GM19467 (cell line): Measurements from ENCODE around the gene PPP1R12B.
A peak's percentile ranks its signal among the peaks of the same experiment; 100 is the strongest.
"Not testable (repeated sequence)": the region's sequence is repeated elsewhere in the genome, so short reads cannot be mapped to it uniquely, and the experiment has no call there.

Experiments used
- ATAC-seq: cut with Tn5 transposase; IDR thresholded peaks from one replicate; pipeline ENCODE4 v1.9.1; 2021; ENCODE audit warnings: mild to moderate bottlenecking, moderate library complexity; ENCODE audit not compliant: unreplicated experiment

The PPP1R12B gene

DNA sequence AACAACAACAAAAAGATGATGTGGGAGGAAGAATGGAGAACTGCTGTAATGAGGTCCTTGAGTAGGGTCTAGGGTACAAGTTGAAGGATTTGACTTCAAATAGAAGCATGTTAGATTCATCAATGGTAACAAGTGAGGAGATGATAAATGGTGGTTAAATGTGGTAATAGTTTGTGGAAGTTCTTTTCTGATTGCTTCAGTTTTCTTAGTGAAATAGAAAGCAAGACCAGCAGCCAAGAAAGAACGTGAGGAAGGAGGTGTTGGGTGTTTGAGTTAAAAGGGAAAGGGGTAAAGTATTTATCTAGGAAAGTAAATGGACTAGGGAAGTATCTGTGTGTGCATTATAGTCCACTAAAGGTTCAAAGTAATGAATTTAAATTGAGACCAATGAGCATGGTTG is 177.6 kb downstream of the PPP1R12B start:
- not testable (repeated sequence) for ATAC-seq

DNA sequence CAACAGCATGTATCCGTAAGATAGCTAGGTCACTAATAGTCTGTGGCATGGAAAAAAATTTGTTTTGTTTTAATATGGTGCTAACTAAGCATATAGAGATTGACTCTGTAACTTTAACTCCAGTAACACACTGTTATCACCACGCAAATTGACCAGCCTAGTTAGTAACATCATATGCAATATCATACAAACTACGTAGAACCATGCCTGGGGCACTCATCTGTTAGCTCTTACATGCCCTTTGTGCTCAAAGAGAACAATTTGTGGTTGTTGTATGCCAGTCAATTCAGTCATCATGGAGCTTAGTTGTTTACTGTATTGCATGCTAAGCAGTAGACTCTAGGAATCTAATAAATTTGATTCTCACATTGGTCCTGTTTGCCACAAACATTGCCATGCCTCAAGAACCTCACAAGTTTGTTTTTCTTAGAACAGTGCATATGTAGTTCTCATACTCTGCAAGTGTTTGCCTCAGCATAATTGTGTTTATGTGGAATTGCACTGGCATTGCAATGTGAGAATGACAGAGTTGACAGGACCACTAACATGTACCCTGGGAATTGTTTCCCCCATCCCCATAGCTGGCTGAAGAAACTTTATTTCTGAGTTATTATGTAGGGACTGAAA is 179.7 kb downstream of the PPP1R12B start:
- not testable (repeated sequence) for ATAC-seq

DNA sequence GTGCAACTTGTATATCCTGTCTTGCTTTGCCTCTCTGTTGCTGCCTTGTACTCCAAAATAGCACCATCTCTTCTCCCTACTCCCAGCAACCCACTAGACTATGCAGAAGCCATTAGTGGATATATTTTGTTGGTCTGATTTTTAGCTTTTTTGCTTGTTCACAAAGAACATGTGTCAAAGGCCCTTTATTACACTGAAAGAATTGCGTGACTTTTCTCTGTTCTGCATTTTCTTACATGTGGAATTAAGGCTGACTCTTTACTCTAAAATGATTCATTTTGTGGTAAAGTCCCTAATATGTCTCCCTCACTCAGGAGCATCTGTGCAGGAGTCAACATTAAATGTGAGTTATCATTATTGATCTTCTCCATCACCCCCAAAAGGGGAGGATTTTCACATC is 182.2 kb downstream of the PPP1R12B start:
- not testable (repeated sequence) for ATAC-seq

DNA sequence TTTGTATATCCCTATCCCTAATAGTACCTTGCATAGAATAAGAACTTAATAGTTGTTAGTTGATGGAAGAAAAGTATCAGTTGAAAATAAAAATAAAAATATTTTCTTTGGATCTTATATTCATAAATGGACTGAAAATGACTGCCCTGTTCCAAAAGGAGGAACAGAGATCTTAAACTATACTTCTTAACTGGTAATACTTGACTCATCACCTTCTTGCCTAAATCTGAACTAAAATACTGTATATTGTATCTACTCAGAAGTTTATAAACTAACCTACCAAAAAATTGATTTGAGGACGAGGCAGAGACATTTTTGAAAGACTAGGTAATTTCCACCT is 182.9 kb downstream of the PPP1R12B start:
- ATAC-seq, result no peak

DNA sequence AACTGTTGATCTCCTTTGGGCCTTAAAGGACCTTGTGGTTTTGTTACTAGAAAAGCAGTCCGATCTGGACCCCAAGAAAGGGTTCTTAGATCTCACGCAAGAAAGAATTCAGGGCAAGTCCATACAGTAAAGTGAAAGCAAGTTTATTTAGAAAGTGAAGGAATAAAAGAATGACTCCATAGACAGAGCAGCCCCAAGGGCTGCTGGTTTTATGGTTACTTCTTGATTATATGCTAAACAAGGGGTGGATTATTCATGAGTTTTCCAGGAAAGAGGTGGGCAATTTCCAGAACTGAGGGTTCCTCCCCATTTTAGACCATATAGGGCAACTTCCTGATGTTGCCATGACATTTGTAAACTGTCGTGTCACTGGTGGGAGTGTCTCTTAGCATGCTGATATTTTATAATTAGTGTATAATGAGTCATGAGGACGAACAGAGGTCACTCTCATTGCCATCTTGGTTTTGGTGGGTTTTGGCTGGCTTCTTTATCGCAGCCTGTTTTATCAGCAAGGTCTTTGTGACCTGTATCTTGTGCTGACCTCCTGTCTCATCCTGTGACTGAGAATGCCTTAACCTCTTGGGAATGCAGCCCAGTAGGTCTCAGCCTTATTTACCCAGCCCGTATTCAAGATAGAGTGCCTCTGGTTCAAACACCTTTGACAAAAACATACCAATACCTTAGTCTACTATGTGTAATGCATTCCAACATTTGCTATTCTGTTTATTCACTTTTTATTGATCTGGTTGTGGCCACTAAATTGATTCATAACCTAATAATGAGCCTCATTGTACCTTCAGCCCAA is 183.5 kb downstream of the PPP1R12B start:
- not testable (repeated sequence) for ATAC-seq

DNA sequence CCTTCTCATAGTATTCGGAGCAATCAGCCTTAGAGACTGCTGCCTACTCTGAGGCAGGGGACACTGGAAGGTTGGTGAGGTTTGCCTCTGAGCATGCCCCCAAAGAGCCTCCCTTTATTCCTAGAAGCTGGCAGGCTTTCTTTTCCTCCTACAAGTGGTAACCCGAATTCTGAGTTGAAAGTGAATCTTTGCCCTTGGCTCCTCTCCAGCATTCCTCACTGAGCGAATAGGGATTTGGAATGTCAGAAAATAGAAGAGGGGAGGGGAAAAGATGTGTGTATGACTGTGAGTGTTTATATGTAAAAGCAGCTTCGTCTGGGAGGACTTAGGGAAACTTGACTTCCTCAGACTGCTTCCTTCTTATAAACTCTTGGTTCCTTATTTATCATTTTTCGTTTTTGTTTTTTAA is 190.7 kb downstream of the PPP1R12B start:
- not testable (repeated sequence) for ATAC-seq

DNA sequence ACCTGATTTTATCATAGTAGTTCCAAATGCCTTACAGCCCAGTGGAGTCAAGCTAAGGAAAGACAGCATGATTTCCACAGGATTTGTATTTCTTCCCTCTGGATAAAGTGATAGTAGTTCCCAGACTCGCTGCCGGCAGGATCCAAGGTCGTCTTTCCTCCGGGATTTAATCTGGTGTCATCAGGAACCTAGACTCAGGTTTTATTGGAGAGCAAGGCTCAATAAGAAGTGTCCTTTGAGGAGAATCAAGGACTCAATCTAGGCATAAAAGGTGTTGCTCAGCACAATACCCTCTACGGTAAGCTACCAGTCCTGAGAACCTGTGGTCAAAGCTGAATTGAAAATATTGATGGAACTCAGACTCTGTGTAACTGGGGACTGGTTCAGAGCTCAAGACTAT is 191.1 kb downstream of the PPP1R12B start:
- not testable (repeated sequence) for ATAC-seq

DNA sequence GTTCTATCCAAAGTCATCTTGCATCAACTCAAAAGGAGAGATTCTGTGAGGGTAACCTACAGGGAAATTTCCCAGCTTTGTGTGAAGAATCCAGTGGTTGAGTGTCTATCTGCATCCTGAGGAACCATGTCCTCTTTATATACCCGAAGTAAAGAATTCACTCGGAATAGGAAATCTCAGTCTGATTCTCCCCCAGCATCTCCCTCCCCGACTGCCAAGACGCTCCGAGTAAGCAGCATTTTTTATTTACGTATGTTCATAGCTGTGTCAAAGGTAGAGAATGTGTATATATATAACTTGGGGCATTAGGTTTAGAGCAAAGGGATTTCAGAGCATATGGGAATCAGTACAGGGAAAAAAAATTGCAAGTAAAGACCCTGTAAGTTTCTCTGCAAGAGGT is 191.5 kb downstream of the PPP1R12B start:
- ATAC-seq, result no peak

DNA sequence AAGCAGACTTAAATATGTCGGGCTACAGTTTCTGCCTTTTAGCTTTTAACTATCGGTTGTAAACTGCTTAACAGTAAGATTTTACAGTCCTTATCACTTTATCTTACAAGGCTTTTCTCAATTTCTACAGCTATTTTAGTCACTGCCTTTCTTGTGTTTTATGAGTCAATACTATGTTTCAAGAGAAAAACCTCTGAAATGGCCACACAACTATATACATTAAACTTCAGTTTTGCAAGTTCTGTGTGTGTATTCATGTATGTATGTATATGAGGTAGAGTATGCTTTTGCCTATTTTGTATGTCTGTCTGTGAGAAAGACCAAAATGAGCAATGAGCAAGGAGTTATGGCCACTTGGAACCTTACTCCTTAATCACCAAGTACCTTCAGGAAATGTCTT is 191.9 kb downstream of the PPP1R12B start:
- ATAC-seq, result no peak

DNA sequence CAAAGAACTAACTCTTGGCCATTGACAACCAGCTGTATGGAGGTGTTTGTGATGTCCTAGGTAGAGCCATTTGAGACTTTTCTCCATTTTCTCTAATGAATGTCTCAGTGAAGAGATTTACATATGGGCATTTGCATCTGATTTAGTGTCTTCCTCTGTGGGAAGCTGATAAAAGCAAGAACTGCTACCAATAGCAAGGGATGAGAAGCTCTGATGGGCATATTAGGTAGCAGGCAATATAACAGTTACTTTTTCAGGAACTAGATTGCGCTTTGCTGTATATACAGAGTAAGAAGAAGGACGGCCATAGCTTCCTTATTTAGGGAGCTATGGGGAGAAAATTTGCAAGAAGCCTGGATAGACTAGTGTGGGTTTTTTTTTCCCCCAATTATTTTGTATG is 192.4 kb downstream of the PPP1R12B start:
- not testable (repeated sequence) for ATAC-seq

DNA sequence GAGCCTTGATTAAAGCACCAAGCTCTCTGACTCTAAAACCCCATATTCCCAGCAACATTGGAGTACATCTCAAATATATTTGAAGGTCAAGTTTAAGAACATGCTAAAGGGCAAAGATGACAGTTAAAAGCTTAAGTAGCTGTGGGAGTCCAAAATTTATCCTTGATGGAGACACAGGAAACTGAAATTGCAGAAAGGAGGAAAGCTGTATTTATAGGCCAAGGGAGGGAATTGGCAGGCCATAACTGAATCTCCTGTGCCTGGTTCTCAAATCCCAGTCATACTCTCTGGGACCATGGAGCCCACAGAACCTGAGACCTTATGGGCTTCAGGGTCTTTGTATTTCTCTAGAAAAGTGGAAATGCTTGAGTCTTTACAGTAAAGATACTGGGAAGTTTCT is 193.9 kb downstream of the PPP1R12B start:
- ATAC-seq, result not testable (repeated sequence)

DNA sequence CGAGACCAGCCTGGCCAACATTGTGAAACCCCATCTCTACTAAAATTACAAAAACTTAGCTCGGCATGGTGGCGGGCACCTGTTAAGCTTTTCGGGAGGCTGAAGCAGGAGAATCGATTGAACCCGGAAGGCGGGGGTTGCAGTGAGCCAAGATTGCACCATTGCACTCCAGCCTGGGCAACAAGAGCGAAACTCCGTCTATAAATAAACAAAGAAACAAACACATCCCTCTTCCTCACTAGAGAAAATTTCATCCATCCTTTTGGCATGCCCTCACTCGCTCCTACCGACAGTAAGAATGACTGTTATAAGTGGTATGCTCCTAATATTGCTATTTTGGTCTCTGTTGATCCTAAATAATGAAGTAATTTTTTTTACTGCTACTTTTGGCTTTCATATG is 195.0 kb downstream of the PPP1R12B start:
- ATAC-seq, result not testable (repeated sequence)

DNA sequence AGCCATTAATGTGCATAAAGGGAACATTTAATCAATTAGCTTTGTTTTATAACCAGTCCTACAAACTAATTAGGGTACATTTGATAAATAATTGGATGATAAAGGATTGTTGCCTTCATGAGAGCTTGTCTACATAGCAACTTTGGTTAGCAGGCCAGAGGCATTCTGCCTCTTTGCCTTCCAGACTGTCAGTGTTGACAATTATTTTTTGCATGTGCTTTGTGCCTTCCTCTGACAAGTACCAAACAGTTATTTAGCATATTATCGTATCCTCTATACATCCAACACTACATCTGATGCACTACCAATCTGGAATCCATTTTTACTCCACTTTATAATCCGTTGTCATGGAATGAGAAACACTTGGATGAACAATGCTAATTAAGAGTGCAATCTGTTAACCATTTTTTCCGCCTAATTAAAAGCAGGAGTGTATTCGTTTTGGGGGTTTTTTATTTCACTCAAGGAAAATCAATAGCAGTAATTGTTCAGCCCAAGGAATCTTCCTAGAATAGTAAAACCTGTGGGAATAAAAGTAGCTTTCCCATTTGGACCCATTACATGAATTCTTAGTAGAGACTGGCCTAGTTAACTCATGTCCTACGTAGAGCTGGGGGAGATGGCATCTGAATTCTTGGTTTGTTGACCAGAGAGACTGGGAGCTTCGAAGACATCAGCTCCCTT is 196.4 kb downstream of the PPP1R12B start:
- ATAC-seq, result not testable (repeated sequence)

DNA sequence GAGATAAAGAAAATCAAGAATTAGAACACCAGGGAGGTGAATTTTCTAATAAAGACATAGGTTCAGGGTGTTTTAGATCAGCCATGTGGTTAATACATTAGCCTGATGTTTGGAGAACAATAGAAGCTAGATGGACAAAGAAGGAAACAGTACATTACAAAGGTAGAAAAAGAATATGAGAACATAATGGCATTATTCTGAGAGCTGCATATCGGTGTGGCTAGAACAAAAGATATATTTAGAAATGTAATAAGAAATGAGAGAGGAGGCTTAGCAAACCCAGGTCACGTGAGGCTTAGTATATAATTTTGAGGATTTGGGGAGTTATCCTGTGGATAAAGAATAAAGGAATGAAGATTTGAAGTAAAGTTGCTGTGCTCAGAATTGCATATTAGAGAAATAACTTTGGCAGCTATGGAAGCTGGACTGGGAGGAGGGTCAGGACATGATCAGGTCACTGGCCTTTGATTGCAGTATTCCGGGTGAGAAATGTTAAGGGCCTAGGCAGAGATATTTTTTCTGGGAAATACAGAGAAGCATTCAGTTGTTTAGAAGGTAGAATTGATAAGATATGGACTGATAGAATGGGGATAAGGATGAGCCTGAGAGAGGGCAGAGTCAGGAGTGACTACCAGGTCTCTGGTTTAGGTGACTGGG is 197.3 kb downstream of the PPP1R12B start:
- ATAC-seq, result not testable (repeated sequence)

DNA sequence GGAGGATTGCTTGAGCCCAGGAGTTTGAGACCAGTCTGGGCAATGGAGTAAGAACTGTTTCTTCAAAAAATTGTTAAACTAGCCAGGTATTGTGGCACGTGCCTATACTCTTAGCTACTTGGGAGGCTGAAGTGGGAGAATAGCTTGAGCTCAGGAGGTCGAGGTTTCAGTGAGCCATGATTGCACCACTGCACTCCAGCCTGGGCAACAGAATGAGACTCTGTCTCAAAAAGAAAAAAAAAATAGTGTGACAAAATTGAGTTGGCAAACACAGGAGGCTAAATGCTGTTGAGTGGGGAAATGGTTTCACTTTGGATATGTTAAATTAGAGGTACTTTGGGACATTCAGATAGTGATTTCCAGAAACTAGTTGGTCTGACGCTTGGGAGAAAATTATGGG is 197.9 kb downstream of the PPP1R12B start:
- ATAC-seq, result peak; percentile 12

DNA sequence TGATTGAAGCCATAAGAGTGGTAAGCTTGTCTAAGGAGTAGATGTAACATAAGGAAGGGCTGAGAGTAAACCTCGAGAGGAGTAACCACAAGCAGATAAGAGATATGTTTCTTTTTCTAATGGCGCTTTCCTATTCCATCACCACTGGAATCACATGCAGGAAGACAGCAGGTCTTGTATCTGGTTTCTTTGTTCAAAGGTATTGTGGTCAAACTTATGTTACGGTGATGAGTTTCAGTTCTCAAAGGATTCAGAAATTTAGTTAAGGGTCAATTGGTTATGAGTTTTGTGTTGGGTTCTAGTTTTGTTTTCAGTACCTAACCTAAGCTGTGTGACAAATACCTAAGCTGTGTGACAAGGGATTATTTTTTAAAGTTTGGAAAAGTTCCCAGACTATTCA is 198.3 kb downstream of the PPP1R12B start:
- peak; percentile 72 for ATAC-seq

DNA sequence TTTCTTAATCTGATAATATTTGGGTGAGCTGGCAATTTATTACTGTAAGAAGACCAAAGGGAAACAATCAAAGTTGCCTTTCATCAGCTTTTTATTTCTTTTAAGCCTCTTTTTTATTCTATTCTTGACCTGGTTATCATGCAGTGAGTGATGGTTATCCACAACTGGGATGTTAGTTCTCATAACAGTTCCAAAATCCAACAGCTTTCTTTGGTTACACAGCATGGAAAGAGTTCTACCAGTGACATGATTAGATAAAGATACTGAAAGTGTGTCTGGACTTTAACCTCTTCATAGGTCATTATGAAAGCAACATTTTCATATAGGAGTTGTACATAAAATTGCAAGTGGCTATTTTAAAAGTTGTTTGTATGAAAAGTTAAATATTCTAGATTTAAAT is 198.7 kb downstream of the PPP1R12B start:
- no peak for ATAC-seq

DNA sequence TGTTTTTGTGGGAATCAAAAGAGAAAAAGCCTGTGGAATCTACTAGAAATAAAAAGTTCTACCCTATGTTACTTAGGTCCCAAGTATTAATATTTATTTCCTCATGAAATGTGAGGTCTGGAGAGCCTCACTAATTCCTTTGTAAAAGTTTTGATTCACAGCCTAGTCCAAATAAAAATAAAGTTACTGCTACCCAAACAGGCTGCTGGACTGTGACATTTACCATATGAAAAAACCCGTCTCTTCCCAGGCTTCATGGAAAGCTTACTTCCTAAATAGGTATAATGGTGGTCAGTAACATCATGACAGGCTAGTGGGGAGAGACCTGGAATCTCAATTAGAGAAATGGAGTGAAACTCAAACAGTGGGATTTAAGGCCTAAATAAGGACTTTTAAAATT is 201.6 kb downstream of the PPP1R12B start:
- not testable (repeated sequence) for ATAC-seq

DNA sequence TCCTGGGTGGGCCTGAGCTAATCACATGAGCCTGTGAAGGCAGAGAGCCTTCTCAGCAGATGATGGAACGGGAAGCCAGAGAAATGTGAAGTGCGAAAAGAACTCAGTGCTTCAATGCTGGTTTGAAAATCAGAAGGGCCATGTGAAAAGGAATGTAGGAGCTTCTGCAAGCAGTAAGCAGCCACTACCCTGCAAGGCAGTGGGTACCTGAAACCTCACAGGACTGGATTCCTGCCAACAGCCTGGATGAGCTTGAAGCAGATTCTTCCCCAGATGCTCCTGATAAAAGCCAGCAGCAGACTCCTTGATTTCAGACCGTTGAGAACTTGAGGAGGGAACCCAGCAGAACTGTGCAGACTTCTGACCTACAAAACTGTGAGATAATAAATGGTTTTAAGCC is 203.2 kb downstream of the PPP1R12B start:
- ATAC-seq, result no peak

DNA sequence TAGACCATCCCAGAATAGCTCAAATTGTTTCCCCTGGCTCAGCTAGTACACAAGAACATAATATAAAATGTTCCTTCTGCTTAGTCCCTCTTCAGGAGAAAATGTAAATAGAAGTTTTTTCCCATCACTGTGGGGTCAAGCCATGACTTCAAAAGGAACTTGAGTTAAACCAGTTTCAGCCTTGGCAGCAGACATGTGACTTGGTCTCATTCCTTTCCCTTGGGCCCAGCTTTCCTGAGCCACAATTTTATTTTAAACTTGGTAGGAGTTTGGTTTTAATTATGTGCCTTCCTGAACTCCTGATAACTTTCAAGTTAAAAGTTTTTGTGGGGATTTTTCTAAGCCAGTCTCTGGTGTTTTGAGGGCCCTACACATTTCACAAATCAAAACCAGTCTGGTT is 204.1 kb downstream of the PPP1R12B start:
- ATAC-seq, result not testable (repeated sequence)

DNA sequence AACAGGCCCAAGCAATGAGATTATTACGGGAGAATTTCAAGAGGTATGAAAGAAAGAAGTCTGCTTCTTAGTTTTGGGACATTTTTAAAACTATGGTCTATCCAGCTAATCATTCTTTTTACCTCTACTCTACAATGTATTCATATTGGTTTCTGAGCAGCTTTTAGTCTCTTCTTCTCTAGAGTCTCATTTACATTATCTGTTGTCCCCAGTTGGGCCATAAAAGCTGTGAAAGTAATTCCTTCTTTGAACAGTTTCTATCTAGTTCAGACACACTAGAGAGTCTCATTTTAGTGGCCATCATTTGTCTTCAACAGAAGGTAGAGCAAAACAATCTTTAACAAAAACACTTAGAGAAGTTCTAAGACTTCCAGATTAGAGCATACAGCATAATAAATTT is 204.6 kb downstream of the PPP1R12B start:
- ATAC-seq, result not testable (repeated sequence)
